Neural cell (in vitro differentiated cells): Measurements from ENCODE around the gene DDOST. TPM values are rescaled to one million over a fixed set of nuclear protein-coding genes. Genes with fewer than 3 reads are reported as not detected.

Experiments used
- H2AFZ ChIP-seq: fragments of 200-600, 300-800 bp; sonication (generic), shearing (Covaris generic); 2 replicates; pipeline ENCODE4 v1.6.0; 2014; ENCODE audit warnings: low read depth, mild to moderate bottlenecking, antibody characterized with exemption, low read length, moderate library complexity
- H3F3A ChIP-seq: fragments of 200-600 bp; shearing (Covaris generic); 2 replicates; pipeline ENCODE4 v1.6.1; 2016; ENCODE audit warnings: mild to moderate bottlenecking, moderate library complexity, mixed read lengths, antibody characterized with exemption, low read length; ENCODE audit not compliant: insufficient read depth, poor library complexity, severe bottlenecking
- H3K27ac ChIP-seq: fragments of 200-600, 300-800 bp; sonication (generic), shearing (Covaris generic); 2 replicates; pipeline ENCODE4 v1.5.1; 2014; ENCODE audit warnings: mild to moderate bottlenecking, low read length, moderate library complexity
- H3K27me3 ChIP-seq: fragments of 300-800, 200-600 bp; sonication (generic), shearing (Covaris generic); 2 replicates; pipeline ENCODE4 v1.6.0; 2014; ENCODE audit warnings: mild to moderate bottlenecking, low read depth, low read length, moderate library complexity; ENCODE audit not compliant: insufficient read depth
- H3K36me3 ChIP-seq: fragments of 300-800, 200-600 bp; sonication (generic), shearing (Covaris generic); 2 replicates; pipeline ENCODE4 v1.5.1; 2014; ENCODE audit warnings: mild to moderate bottlenecking, antibody characterized with exemption, low read length, moderate library complexity; ENCODE audit not compliant: insufficient read depth
- H3K4me2 ChIP-seq: fragments of 300-800, 200-600 bp; sonication (generic), shearing (Covaris generic); 2 replicates; pipeline ENCODE4 v1.6.0; 2014; ENCODE audit warnings: mild to moderate bottlenecking, low read length
- H3K4me3 ChIP-seq: fragments of 300-800, 200-600 bp; sonication (generic), shearing (Covaris generic); 2 replicates; pipeline ENCODE4 v1.5.1; 2014; ENCODE audit warnings: mild to moderate bottlenecking, low read length, moderate library complexity
- H3K79me2 ChIP-seq: fragments of 200-600 bp; shearing (Covaris generic); replicated peaks from 2 replicates; pipeline ENCODE4 v1.6.0; 2014; ENCODE audit warnings: mild to moderate bottlenecking, low read length, moderate library complexity; ENCODE audit not compliant: insufficient read depth
- H3K9ac ChIP-seq: fragments of 300-800, 200-600 bp; sonication (generic), shearing (Covaris generic); 2 replicates; pipeline ENCODE4 v1.6.1; 2016; ENCODE audit warnings: mild to moderate bottlenecking, low read length, mixed read lengths
- H3K9me2 ChIP-seq: fragments of 200-600 bp; shearing (Covaris generic); 2 replicates; pipeline ENCODE4 v1.6.1; 2016; ENCODE audit warnings: mild to moderate bottlenecking, low read length, mixed read lengths; ENCODE audit not compliant: insufficient read depth
- H3K9me3 ChIP-seq: fragments of 200-600, 300-800 bp; sonication (generic), shearing (Covaris generic); 2 replicates; pipeline ENCODE4 v1.6.1; 2016; ENCODE audit warnings: mild to moderate bottlenecking, mixed run types, low read length, moderate library complexity, mixed read lengths
- H4K20me1 ChIP-seq: fragments of 200-600 bp; shearing (Covaris generic); 2 replicates; pipeline ENCODE4 v1.6.1; 2016; ENCODE audit warnings: mild to moderate bottlenecking, mixed run types; ENCODE audit not compliant: insufficient read depth
- EP300 ChIP-seq: fragments of 450-650 bp; conservative IDR thresholded peaks from 2 replicates; pipeline ENCODE4 v1.6.1; 2014; ENCODE audit warnings: antibody characterized with exemption, mild to moderate bottlenecking, moderate library complexity; ENCODE audit not compliant: poor library complexity, severe bottlenecking
- EZH2 ChIP-seq: fragments of 200-600, 300-800 bp; shearing (Covaris generic), sonication (generic); IDR thresholded peaks from 2 replicates; pipeline ENCODE4 v1.6.1; 2014; ENCODE audit warnings: antibody characterized with exemption, low read length, borderline replicate concordance, mild to moderate bottlenecking; ENCODE audit not compliant: insufficient read depth, poor library complexity, severe bottlenecking
- MXI1 ChIP-seq: fragments of 450-650 bp; conservative IDR thresholded peaks from 2 replicates; pipeline ENCODE4 v1.6.1; 2014; ENCODE audit warnings: antibody characterized with exemption, mild to moderate bottlenecking; ENCODE audit not compliant: poor library complexity, severe bottlenecking
- POLR2AphosphoS5 ChIP-seq: IDR thresholded peaks from 2 replicates; pipeline ENCODE4 v1.6.1; 2012
- RAD21 ChIP-seq: fragments of 450-650 bp; conservative IDR thresholded peaks from 2 replicates; pipeline ENCODE4 v1.6.1; 2014; ENCODE audit warnings: antibody characterized with exemption, mild to moderate bottlenecking, moderate library complexity
- REST ChIP-seq: IDR thresholded peaks from 2 replicates; pipeline ENCODE4 v1.6.1; 2012; ENCODE audit warnings: borderline replicate concordance
- SMC3 ChIP-seq: fragments of 450-650 bp; conservative IDR thresholded peaks from 2 replicates; pipeline ENCODE4 v1.6.1; 2014; ENCODE audit warnings: antibody characterized with exemption, mild to moderate bottlenecking, moderate library complexity; ENCODE audit not compliant: poor library complexity
- TAF1 ChIP-seq: IDR thresholded peaks from 2 replicates; pipeline ENCODE4 v1.6.1; 2012; ENCODE audit warnings: low read depth
- polyA plus RNA-seq: library from polyadenylated mRNA; depleted of rRNA; stranded (reverse); fragments of >200 nt; gene quantifications from 2 replicates; pipeline ENCODE4 v1.2.3, GENCODE V29; 2014
- TF ChIP-seq, protein P1 (sequence below): fragments of 450-650 bp; IDR thresholded peaks from 2 replicates; pipeline ENCODE4 v1.5.1; 2014; ENCODE audit warnings: antibody characterized with exemption, mild to moderate bottlenecking, moderate library complexity; ENCODE audit not compliant: poor library complexity, severe bottlenecking

Gene DDOST
- polyA plus RNA-seq, 1 donor from 2014 or later = 177 TPM

DNA sequence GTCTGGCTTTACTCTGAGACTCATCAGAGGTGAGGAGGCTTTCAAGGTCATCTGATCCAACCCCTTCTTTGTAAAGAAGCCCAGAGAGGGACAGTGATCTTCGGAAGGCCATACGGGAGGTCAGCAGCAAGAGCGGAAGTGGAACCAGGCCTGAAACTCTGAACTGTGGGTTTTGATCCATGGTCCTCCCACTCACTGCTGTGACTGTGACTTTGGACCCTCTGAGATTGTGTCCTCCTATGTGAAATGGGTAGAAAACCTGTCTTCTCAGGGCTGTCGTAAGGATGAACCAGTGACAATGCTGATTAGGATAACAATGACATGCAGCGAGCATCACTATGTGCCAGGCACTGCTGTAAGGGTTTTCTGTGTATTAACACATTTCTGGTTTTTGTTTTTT is 9.8 kb upstream of the DDOST start:
- Histone ChIP-seq H3K27me3 (no peaks in the 10 kb centered on the region), H3K4me2 (no peak overlapping the region), H3F3A (no peaks in the 10 kb centered on the region), H3K4me3 (no peak overlapping the region), H3K36me3 (no peaks in the 10 kb centered on the region), H3K9me3 (no peaks in the 10 kb centered on the region), H3K9me2 (no peaks in the 10 kb centered on the region), H3K9ac (no peak overlapping the region), H2AFZ (no peak overlapping the region), H3K27ac (no peak overlapping the region), H4K20me1 (no peaks in the 10 kb centered on the region), H3K79me2 (no peaks in the 10 kb centered on the region)
- TF ChIP-seq POLR2AphosphoS5 (no peak), SMC3 (no peak), RAD21 (no peak), EP300 (no peak), REST (no peak), MXI1 (no peak), TAF1 (no peak)
- TF ChIP-seq, protein P1, sequence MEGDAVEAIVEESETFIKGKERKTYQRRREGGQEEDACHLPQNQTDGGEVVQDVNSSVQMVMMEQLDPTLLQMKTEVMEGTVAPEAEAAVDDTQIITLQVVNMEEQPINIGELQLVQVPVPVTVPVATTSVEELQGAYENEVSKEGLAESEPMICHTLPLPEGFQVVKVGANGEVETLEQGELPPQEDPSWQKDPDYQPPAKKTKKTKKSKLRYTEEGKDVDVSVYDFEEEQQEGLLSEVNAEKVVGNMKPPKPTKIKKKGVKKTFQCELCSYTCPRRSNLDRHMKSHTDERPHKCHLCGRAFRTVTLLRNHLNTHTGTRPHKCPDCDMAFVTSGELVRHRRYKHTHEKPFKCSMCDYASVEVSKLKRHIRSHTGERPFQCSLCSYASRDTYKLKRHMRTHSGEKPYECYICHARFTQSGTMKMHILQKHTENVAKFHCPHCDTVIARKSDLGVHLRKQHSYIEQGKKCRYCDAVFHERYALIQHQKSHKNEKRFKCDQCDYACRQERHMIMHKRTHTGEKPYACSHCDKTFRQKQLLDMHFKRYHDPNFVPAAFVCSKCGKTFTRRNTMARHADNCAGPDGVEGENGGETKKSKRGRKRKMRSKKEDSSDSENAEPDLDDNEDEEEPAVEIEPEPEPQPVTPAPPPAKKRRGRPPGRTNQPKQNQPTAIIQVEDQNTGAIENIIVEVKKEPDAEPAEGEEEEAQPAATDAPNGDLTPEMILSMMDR = no peak

DNA sequence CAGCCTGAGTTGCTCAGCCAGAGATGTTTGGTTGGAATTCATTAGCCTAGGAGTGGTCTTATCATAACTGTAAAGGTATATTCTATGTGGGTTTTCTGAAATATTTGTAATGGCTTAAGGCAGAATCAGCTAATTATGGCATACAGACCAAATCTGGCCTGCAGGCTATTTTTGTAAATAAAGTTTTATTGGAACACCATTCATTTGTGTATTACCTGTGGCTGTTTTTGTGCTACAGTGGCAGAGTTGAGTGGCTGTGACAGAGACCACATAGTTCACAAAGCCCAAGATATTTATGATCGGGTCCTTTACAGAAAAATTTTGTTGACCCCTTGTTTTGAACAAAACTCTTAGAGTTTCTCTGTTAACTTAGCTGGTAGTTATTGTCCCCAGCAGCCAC is 7.4 kb upstream of the DDOST start:
- no peaks in the 10 kb centered on the region for H4K20me1 ChIP-seq

More for the DNA sequence above, 7.4 kb upstream of the DDOST start:
- no peak overlapping the region for H2AFZ ChIP-seq
- no peaks in the 10 kb centered on the region for H3F3A ChIP-seq
- TF ChIP-seq RAD21 = no peak
- TF ChIP-seq POLR2AphosphoS5 = no peak
- TF ChIP-seq, protein P1 = no peak
- TF ChIP-seq REST = no peak
- no peak for TF ChIP-seq TAF1
- no peak for TF ChIP-seq EP300
- TF ChIP-seq EZH2 = no peak
- no peak for TF ChIP-seq SMC3
- no peak overlapping the region for H3K9ac ChIP-seq
- no peak overlapping the region for H3K27ac ChIP-seq
- no peaks in the 10 kb centered on the region for H3K36me3 ChIP-seq
- no peaks in the 10 kb centered on the region for H3K9me2 ChIP-seq
- no peak overlapping the region for H3K4me2 ChIP-seq
- H3K79me2 ChIP-seq = no peaks in the 10 kb centered on the region
- no peak overlapping the region for H3K4me3 ChIP-seq
- H3K27me3 ChIP-seq = no peaks in the 10 kb centered on the region
- H3K9me3 ChIP-seq = no peaks in the 10 kb centered on the region
